ENCODE data around the gene PCSK1N.

The PCSK1N gene

GRCh38 chrX:48787505-48788443 lies 47.6 kb downstream of the PCSK1N start:
- DNase-seq: no peak

GRCh38 chrX:48786825-48787504 lies 48.4 kb downstream of the PCSK1N start:
- no peak for DNase-seq

- no peak for DNase-seq
These were observed 49.0 kb downstream of the PCSK1N start, which contains the start of gene GATA1 for GRCh38 chrX:48786341-48786800. Gene GATA1, plus strand, starts transcription at chrX:48786590. Its CDS starts 4,520 bp downstream, at chrX:48791110.

- no peak for DNase-seq
These were observed 49.7 kb downstream of the PCSK1N start for GRCh38 chrX:48785540-48786214.

GRCh38 chrX:48785186-48785539 lies 50.2 kb downstream of the PCSK1N start:
- no peak for DNase-seq

- DNase-seq: no peak
These were observed 50.7 kb downstream of the PCSK1N start for GRCh38 chrX:48784726-48785125.

- no peak for DNase-seq
These were observed 52.6 kb downstream of the PCSK1N start for GRCh38 chrX:48782795-48783194.

GRCh38 chrX:48782216-48782615 lies 53.2 kb downstream of the PCSK1N start:
- no peak for DNase-seq

GRCh38 chrX:48781705-48782104 lies 53.7 kb downstream of the PCSK1N start:
- DNase-seq: no peak

All from right hindlimb (tissue), 1 donor.